Measurements from ENCODE around the gene PEMT. TPM values are rescaled to one million over a fixed set of nuclear protein-coding genes. Genes with fewer than 3 reads are reported as not detected.

PEMT gene
- total and polyA plus RNA-seq, 2 donors (not counting 1 experiment from before 2014, with no cell fraction given): 18.0 to 18.6 TPM

DNA sequence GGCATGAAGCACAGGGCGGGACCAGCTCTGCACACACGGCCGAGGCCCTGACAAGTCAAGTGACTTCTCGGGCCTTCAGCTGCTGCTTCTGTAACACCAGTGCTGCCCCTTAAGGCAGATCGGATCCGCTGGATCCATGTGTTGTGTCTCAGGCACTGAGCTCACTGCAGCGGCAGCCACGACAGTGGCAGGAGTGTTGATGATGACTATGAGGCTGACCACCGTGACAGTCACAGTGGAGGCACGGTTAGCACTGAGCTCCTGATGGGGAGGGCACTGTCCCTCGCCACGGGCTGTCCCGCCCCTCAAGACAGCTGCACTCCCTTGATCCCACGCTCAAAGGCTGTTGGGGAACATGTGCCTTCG is 29.4 kb downstream of the PEMT start:
- Histone ChIP-seq H3K9me3 (ENCODE audit: control insufficient read depth, insufficient read depth, low read depth, low read length) (no peaks in the 10 kb centered on the region), H3K4me1 (ENCODE audit: control insufficient read depth, extremely low read depth, insufficient read depth, low read length) (peaks cover 2% of the 10 kb centered on the region), H4K20me1 (ENCODE audit: control insufficient read depth, extremely low read depth, insufficient read depth, low read length) (no peaks in the 10 kb centered on the region), H3K36me3 (ENCODE audit: control insufficient read depth, insufficient read depth, low read length) (no peaks in the 10 kb centered on the region), H3K4me2 (ENCODE audit: extremely low read depth, insufficient read depth, low read length) (no peak overlapping the region), H3K9ac (ENCODE audit: insufficient read depth, low read length) (no peak overlapping the region), H3K79me2 (ENCODE audit: control insufficient read depth, insufficient read depth, low read length) (no peaks in the 10 kb centered on the region), H3K27me3 (ENCODE audit: control insufficient read depth, insufficient read depth, low read length) (no peaks in the 10 kb centered on the region), H2AFZ (ENCODE audit: low read length) (no peak overlapping the region), H3K27ac (ENCODE audit: insufficient read depth, low read length) (no peak overlapping the region), H3K4me3 (replicated peaks in 1 of 4; ENCODE audit: control extremely low read depth in 1 of 4, insufficient read depth in 1 of 4, low read depth in 3 of 4, low read length in 4 of 4) (no peak overlapping the region)
- TF ChIP-seq EZH2 (IDR thresholded peaks at IDR 0.05; ENCODE audit: low read length, missing control alignments) (no peak), CTCF (conservative IDR thresholded peaks at IDR 0.05 in 1 of 2, IDR thresholded peaks at IDR 0.05 in 1 of 2; ENCODE audit: low read depth in 1 of 2, low read length in 2 of 2) (no peak)
- DNase-seq (ENCODE audit: low read depth in 2 of 2): no peak

DNA sequence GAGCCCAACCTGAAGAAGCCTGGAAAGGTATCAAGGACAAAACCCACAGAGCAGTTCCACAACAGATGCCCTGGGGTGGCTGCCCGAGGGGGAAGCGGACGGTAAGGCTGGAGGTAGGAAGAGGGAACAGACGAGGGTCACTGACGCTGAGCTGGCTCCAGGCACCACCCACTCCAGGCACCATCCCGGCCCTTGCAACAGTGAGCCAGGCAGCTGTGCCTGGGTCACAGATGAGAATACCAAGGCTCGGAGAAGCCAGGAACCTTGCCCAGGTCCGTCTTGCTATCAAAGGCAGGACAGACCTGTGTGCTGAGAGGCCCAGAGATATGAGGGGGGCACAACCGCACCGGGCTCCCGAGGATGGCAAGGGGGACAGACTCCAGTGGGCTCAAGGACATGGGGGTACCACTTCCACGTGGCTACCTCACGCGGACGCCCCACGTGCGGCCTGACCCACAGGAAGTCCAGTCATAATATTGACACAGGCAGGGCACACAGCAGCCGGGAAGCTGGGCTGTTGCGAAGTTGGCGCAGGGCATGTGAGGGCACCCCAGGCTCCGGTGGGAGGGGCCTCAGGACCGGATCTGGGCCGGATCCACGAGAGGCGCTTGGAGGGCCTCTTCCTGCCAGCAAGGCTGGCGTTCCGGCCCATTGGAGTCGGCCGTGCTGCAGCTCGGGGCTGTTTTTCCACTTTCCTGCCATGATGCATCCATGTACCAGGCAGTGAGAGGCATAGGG is 29.9 kb downstream of the PEMT start:
- TF ChIP-seq CTCF (conservative IDR thresholded peaks at IDR 0.05 in 1 of 2, IDR thresholded peaks at IDR 0.05 in 1 of 2; ENCODE audit: low read depth in 1 of 2, low read length in 2 of 2) (no peak), EZH2 (IDR thresholded peaks at IDR 0.05; ENCODE audit: low read length, missing control alignments) (no peak)
- no peak overlapping the region for H3K9ac ChIP-seq (ENCODE audit: insufficient read depth, low read length)
- no peak overlapping the region for H3K27ac ChIP-seq (ENCODE audit: insufficient read depth, low read length)
- no peaks in the 10 kb centered on the region for H3K36me3 ChIP-seq (ENCODE audit: control insufficient read depth, insufficient read depth, low read length)
- no peak overlapping the region for H3K4me3 ChIP-seq (replicated peaks in 1 of 4; ENCODE audit: control extremely low read depth in 1 of 4, insufficient read depth in 1 of 4, low read depth in 3 of 4, low read length in 4 of 4)
- no peak for DNase-seq (ENCODE audit: low read depth in 2 of 2)
- no peaks in the 10 kb centered on the region for H3K79me2 ChIP-seq (ENCODE audit: control insufficient read depth, insufficient read depth, low read length)
- no peaks in the 10 kb centered on the region for H3K9me3 ChIP-seq (ENCODE audit: control insufficient read depth, insufficient read depth, low read depth, low read length)
- no peak overlapping the region for H3K4me2 ChIP-seq (ENCODE audit: extremely low read depth, insufficient read depth, low read length)
- H4K20me1 ChIP-seq (ENCODE audit: control insufficient read depth, extremely low read depth, insufficient read depth, low read length): no peaks in the 10 kb centered on the region
- H3K4me1 ChIP-seq (ENCODE audit: control insufficient read depth, extremely low read depth, insufficient read depth, low read length): peaks cover 2% of the 10 kb centered on the region
- no peaks in the 10 kb centered on the region for H3K27me3 ChIP-seq (ENCODE audit: control insufficient read depth, insufficient read depth, low read length)
- no peak overlapping the region for H2AFZ ChIP-seq (ENCODE audit: low read length)

DNA sequence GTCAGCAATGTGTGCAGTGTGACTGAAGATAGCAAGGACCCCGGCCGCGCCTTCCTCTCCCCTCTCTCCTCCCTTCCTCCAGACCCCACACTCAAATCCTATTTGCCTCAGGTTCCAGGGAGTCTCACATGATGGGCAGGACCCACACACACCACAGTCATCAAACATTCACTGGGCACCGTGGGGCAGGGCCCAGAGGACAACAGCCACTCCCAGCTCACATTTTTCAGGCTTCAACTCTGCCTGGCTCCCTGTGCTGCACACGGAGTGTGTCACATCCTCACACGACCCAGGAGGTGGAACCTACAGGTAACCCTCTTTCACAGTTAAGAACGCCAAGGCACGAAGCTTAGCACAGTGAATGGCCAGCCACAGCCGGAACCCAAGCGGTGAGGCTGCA is 30.5 kb downstream of the PEMT start:
- H4K20me1 ChIP-seq (ENCODE audit: control insufficient read depth, extremely low read depth, insufficient read depth, low read length): no peaks in the 10 kb centered on the region
- H3K4me1 ChIP-seq (ENCODE audit: control insufficient read depth, extremely low read depth, insufficient read depth, low read length): no peaks in the 10 kb centered on the region
- H3K4me2 ChIP-seq (ENCODE audit: extremely low read depth, insufficient read depth, low read length): no peak overlapping the region
- TF ChIP-seq EZH2 (IDR thresholded peaks at IDR 0.05; ENCODE audit: low read length, missing control alignments): no peak
- TF ChIP-seq CTCF (conservative IDR thresholded peaks at IDR 0.05 in 1 of 2, IDR thresholded peaks at IDR 0.05 in 1 of 2; ENCODE audit: low read depth in 1 of 2, low read length in 2 of 2): no peak
- H3K79me2 ChIP-seq (ENCODE audit: control insufficient read depth, insufficient read depth, low read length): no peaks in the 10 kb centered on the region
- H3K4me3 ChIP-seq (replicated peaks in 1 of 4; ENCODE audit: control extremely low read depth in 1 of 4, insufficient read depth in 1 of 4, low read depth in 3 of 4, low read length in 4 of 4): no peak overlapping the region
- H2AFZ ChIP-seq (ENCODE audit: low read length): no peak overlapping the region
- no peak overlapping the region for H3K9ac ChIP-seq (ENCODE audit: insufficient read depth, low read length)
- no peak overlapping the region for H3K27ac ChIP-seq (ENCODE audit: insufficient read depth, low read length)
- H3K9me3 ChIP-seq (ENCODE audit: control insufficient read depth, insufficient read depth, low read depth, low read length): no peaks in the 10 kb centered on the region
- H3K27me3 ChIP-seq (ENCODE audit: control insufficient read depth, insufficient read depth, low read length): no peaks in the 10 kb centered on the region
- DNase-seq (ENCODE audit: low read depth in 2 of 2): no peak
- no peaks in the 10 kb centered on the region for H3K36me3 ChIP-seq (ENCODE audit: control insufficient read depth, insufficient read depth, low read length)

All from fibroblast of lung (primary cell).